Activated CD4-positive, alpha-beta T cell treated with anti-CD3 and anti-CD28 coated beads, Interleukin-2, amount 10 ng/mL, durations not matched to agents 24 days and 14 days (primary cell): ENCODE data around the gene PPP3CA. TPM values are rescaled to one million over a fixed set of nuclear protein-coding genes. Genes with fewer than 3 reads are reported as not detected.

Experiments
- DNase-seq: peaks from one replicate; pipeline ENCODE4 v3.0.0; 2022
- H3K27ac Mint-ChIP-seq: one replicate; pipeline ENCODE4 v1.8.0; 2022; ENCODE audit warnings: mild to moderate bottlenecking, mixed read lengths
- H3K27me3 Mint-ChIP-seq: one replicate; pipeline ENCODE4 v1.8.0; 2022; ENCODE audit warnings: mixed read lengths
- H3K36me3 Mint-ChIP-seq: one replicate; pipeline ENCODE4 v1.8.0; 2022; ENCODE audit warnings: low read depth, mild to moderate bottlenecking, mixed read lengths
- H3K4me1 Mint-ChIP-seq: one replicate; pipeline ENCODE4 v1.8.0; 2021; ENCODE audit warnings: mixed read lengths
- H3K4me3 Mint-ChIP-seq: one replicate; pipeline ENCODE4 v1.8.0; 2022; ENCODE audit warnings: mild to moderate bottlenecking, moderate library complexity, mixed read lengths
- H3K9me3 Mint-ChIP-seq: one replicate; pipeline ENCODE4 v1.8.0; 2021; ENCODE audit warnings: mixed read lengths
- intact Hi-C: fragments of 100-400 bp; cut with micrococcal nuclease; formaldehyde crosslinking; loops from one replicate; pipeline ENCODE4 v1.15.1; 2023
- total RNA-seq: library from RNA; stranded (reverse); gene quantifications from 2 replicates; pipeline ENCODE4 v1.2.3, GENCODE V29; 2022

The PPP3CA gene
- total RNA-seq, 1 donor from 2014 or later, result 7.1 TPM

DNA sequence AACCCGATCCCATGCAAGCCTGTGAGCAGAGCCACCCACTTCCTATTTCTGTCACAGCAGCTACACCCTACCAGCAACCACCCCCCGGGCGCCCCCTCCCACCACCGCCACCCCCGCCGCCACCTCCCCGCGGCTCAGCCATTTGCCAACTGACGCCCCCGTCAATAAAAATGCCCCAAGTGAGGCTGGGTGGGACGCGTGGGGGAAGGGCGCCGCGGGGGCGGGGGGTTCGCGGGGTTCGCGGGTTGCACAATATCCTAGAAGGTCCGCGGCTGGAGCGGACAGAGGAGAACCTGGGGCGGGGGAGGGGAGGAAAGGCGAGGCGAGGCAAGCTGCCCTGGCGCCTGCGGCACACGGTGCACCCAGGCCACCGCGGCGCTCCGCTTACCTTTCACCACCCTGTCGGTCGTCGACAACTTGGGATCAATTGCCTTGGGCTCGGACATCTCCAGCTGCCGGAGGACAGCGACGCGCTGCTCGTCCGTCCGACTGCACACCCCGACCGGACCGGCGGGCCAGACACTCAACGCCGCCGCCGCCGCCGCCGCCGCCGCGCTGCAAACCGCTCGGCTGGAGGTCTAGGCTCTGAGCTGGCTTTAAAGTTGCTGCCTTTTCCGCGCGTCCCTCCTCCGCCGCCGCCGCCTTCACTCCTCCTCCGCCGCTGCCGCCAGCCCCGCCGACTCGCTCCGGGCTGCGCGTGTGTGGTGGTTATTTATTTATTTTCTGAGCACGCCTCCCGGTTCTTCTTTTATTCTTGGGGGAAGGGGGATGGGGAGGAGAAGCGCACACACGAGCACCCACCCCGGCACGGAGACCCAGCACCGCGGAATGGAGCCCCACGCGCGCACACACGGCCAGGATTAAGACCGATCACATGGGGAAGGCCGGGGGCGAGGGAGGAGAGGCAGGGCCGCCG is 717 bp downstream of the PPP3CA start:
- peaks cover 6% of the 10 kb centered on the region for H3K36me3 Mint-ChIP-seq
- peak overlapping the region; percentile 97 for H3K4me3 Mint-ChIP-seq
- H3K27me3 Mint-ChIP-seq, result peaks cover 59% of the 10 kb centered on the region
- peak; percentile 87 for DNase-seq
- intact Hi-C loops, result loop anchor here (1.0 to 10.0 kb wide), 11 partner anchors 18 to 1494 kb away; partner anchors contain the start of gene SLC39A8
- H3K27ac Mint-ChIP-seq, result peak overlapping the region; percentile 91
- H3K9me3 Mint-ChIP-seq, result no peaks in the 10 kb centered on the region
- peaks cover 27% of the 10 kb centered on the region for H3K4me1 Mint-ChIP-seq

DNA sequence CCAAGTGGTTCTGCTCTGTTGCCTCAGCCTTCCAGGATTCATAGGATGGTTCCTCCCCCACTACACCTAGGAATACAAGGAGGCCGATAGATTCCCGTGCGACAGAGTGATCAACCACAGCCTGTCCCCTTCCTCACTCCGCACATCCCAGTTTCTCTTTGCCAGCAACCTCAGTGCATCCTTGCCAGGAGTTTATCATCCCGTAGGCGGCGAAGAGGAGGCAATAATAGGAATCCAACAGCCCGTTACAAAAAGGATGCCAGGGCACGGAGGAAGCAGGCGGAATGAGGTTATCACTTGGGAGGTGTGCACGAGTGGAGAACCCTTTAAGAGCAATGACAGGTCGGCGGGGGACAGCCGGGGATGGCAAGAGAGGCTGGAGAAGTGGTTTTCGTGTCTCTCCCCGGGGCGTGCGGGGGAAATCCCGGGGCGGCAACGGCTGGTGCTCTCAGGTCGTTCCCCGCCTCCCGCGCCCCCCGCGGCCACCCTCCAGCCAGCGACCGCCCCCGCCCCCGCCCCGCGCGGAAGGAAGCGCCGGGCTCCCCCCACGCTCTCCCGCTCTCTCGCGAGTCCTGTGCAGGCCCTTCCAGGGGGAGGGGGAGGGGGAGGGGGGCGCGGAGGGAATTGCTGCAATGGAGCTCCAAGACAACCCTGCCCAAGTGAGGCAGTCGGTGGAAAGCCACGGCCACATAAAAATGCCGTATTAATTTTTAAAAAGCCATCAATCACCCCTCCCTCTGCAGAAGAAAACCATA is 1.6 kb downstream of the PPP3CA start:
- Mint-ChIP-seq H3K36me3 (peaks cover 6% of the 10 kb centered on the region), H3K27me3 (peaks cover 56% of the 10 kb centered on the region), H3K27ac (peak overlapping the region; percentile 65), H3K4me1 (peaks cover 27% of the 10 kb centered on the region), H3K4me3 (peak overlapping the region; percentile 97), H3K9me3 (no peaks in the 10 kb centered on the region)
- DNase-seq, result peak; percentile 83
- intact Hi-C loops, result loop anchor here (2.0 to 10.0 kb wide), 7 partner anchors 57 to 1493 kb away; no protein-coding TSS in a partner anchor

DNA sequence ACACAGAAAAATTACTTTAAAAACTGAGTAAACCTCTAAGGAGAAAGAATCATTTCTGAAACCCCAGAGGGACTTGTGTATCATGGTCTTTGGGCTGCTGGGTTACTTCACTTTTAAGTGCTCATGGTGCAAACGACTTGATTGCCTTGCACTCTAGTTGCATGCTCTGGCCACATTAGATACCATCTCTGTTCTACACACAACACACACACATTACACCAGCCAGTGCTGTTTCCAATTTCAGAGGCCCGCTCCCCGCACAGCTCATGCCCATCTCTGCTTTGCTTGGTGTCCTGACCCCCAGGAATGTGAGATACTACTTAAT is 2.1 kb downstream of the PPP3CA start:
- Mint-ChIP-seq H3K36me3 (peaks cover 6% of the 10 kb centered on the region), H3K27me3 (peaks cover 54% of the 10 kb centered on the region), H3K9me3 (no peaks in the 10 kb centered on the region), H3K4me1 (peaks cover 27% of the 10 kb centered on the region), H3K27ac (peak overlapping the region; percentile 65), H3K4me3 (peak overlapping the region; percentile 89)
- peak; percentile 65 for DNase-seq
- intact Hi-C loops, result loop anchor here (5.0 to 10.0 kb wide), 4 partner anchors 57 to 1493 kb away; no protein-coding TSS in a partner anchor

DNA sequence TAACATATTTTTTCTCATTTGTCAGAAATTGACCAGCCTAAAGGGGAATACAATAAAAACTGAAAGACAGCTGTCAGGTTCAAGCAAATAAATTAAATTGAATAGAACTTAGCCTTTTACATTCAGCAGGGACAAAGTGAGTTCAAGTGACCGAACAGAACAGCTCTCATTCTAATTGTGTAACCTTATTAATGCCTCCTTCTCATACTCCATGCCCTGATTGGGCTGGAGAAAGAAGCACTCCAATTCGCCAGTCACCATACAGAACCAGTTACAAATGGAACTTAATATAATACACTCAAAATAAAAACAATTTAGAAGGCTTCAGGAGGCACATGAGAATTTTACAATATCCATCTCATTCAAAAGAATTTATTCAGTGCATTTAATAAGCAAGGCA is 8.0 kb downstream of the PPP3CA start:
- intact Hi-C loops, result no loop called here

DNA sequence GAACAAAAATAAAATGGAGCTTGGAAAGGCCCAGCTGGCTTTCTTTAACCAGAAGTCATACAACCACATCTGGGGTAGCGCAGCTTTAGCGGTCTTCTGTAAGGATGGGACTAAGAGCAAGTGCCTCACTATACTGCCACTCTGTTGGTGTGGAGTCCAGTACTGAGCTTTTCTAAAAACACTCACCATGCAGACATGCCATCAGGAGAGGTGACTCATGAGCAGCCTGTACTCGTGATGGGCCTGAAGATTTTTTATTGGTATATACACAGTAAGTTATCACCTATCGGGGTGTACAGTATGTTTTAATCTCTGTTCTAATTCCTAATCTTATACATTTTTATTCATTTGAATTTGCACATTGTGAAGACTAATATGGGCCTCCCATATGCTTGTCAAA is 9.6 kb downstream of the PPP3CA start:
- no peak overlapping the region for H3K4me3 Mint-ChIP-seq
- no peak overlapping the region for H3K27ac Mint-ChIP-seq
- intact Hi-C loops, result no loop called here
- H3K36me3 Mint-ChIP-seq, result peaks cover 8% of the 10 kb centered on the region
- H3K9me3 Mint-ChIP-seq, result peaks cover 4% of the 10 kb centered on the region
- peaks cover 40% of the 10 kb centered on the region for H3K27me3 Mint-ChIP-seq
- no peak for DNase-seq
- H3K4me1 Mint-ChIP-seq, result peaks cover 12% of the 10 kb centered on the region

More for the DNA sequence above, 8.0 kb downstream of the PPP3CA start:
- Mint-ChIP-seq H3K27me3 (peaks cover 43% of the 10 kb centered on the region), H3K4me1 (peaks cover 14% of the 10 kb centered on the region), H3K36me3 (peaks cover 10% of the 10 kb centered on the region), H3K27ac (no peak overlapping the region), H3K9me3 (peaks cover 4% of the 10 kb centered on the region), H3K4me3 (no peak overlapping the region)
- DNase-seq, result no peak

DNA sequence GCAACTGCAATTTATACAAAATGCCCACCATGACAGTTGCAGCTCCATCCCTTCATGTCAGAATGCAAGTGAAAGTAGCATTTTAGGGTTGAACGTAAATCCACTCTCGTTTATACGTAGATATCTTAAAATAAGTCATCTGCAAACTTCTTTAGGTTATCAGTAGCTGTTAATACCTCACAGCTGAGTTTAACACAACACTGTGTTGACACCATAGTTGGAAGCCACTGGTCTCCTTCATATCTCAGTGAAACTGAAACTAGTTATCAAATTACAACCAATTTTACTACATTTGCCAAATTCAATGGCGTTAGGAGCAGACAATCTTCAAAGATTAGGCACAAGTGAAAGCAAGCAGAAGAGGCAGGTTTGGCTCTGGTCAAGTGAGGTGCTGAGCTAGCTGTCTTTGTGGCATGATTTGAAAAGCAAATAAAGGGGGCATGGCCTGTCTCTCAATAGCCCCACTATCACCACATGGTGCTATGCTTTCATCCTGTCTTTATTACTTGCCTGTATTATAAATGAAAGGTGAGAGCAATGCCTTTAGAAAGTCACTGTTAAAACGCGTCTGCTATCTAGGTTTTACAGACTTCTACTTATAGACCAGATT is 12.3 kb downstream of the PPP3CA start:
- H3K4me1 Mint-ChIP-seq, result peaks cover 12% of the 10 kb centered on the region
- DNase-seq, result no peak
- no peak overlapping the region for H3K27ac Mint-ChIP-seq
- peaks cover 41% of the 10 kb centered on the region for H3K27me3 Mint-ChIP-seq
- peaks cover 8% of the 10 kb centered on the region for H3K9me3 Mint-ChIP-seq
- intact Hi-C loops, result no loop called here
- peaks cover 8% of the 10 kb centered on the region for H3K36me3 Mint-ChIP-seq
- H3K4me3 Mint-ChIP-seq, result no peak overlapping the region

DNA sequence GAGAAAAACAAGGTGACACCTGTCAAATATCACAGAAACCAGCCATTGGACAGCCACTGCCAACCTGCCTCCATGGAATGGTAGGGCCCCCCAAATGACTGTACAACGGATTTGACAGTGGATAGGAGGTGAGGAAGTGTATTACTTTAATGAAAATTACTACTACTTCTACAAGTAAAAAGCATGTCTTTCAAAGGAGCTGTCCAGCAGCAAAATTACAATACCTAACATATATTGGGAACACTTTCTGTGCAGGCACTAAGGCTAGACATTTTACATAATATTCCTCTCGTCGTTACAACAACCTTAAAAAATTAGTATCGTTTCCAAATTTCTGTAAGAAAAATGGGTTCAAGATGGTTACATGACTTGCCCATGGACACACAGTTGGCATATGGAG is 14.9 kb downstream of the PPP3CA start:
- peaks cover 28% of the 10 kb centered on the region for H3K27me3 Mint-ChIP-seq
- DNase-seq, result no peak

DNA sequence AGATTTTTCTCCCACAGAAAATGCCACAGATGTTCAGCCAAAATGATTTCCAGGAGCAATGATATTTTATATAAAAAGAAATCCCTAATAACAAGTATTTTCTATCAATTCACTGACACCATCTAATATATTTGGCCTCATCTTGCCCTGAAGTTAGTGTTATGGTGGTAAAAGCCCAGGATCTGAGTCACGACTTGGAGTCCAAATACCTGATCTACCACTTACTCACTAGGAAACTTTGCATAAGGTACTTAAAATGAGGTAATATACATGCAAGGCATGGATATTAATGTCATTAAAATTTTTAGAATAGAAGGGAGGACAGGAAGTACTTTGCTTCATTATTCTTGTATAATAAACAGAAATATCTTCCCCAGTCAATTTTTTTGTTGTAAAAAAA is 16.3 kb downstream of the PPP3CA start:
- no peak for DNase-seq

More for the DNA sequence above, 14.9 kb downstream of the PPP3CA start:
- peaks cover 21% of the 10 kb centered on the region for H3K4me1 Mint-ChIP-seq
- H3K4me3 Mint-ChIP-seq, result no peak overlapping the region
- intact Hi-C loops, result no loop called here
- peaks cover 8% of the 10 kb centered on the region for H3K9me3 Mint-ChIP-seq
- peaks cover 3% of the 10 kb centered on the region for H3K36me3 Mint-ChIP-seq
- no peak overlapping the region for H3K27ac Mint-ChIP-seq

DNA sequence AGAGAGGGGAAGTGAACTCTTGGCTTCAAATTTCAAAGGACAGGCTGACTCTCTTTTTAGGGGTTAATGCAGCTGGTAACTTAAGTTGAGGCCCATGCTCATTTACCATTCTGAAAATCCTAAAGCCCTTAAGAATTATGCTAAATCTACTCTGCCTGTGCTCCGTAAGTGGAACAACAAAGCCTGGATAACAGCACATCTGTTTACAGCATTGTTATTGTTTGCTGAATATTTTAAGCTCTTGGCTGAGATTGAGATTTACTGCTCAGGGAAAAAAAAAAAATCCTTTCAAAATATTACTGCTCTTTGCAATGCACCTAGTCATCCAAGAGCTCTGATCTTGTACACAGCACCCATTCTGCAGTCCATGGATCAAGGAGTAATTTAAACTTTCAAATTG is 17.7 kb downstream of the PPP3CA start:
- Mint-ChIP-seq H3K27me3 (peaks cover 35% of the 10 kb centered on the region), H3K4me1 (peaks cover 18% of the 10 kb centered on the region), H3K27ac (no peak overlapping the region), H3K9me3 (peaks cover 4% of the 10 kb centered on the region), H3K4me3 (no peak overlapping the region), H3K36me3 (peaks cover 2% of the 10 kb centered on the region)
- intact Hi-C loops, result loop anchor here (2.0 to 10.0 kb wide), 4 partner anchors 25 to 1255 kb away; partner anchors contain the start of gene SLC39A8
- no peak for DNase-seq

More for the DNA sequence above, 16.3 kb downstream of the PPP3CA start:
- Mint-ChIP-seq H3K4me3 (no peak overlapping the region), H3K4me1 (peaks cover 25% of the 10 kb centered on the region), H3K36me3 (no peaks in the 10 kb centered on the region), H3K27ac (no peak overlapping the region), H3K27me3 (peaks cover 35% of the 10 kb centered on the region), H3K9me3 (peaks cover 8% of the 10 kb centered on the region)
- intact Hi-C loops, result no loop called here

DNA sequence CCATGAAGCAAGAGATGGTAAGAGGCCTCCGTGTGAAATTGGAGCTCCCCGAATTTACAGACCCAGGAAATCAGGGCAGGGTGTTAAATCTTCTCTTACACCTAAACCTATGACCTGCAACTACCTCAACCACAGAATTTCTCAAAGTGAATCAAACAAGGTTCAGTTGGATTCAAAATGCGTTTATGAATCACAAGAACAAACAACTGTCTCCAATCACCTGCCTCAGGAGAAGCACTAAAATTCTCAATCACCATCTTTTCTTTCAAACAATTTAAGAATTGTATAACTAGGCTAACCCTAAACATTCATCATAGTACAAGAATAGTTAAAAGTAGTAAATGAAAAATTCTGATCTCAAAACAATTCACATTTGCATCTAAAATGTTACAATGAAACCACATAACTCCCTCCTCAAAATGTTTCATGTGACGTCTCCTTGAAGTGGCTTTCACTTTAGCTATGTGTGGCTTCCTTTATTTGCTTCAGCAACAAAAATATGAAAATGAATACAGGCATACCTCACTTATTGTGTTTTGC is 19.2 kb downstream of the PPP3CA start:
- Mint-ChIP-seq H3K4me3 (peak overlapping the region; percentile 68), H3K36me3 (peaks cover 4% of the 10 kb centered on the region), H3K9me3 (peaks cover 8% of the 10 kb centered on the region), H3K4me1 (peaks cover 18% of the 10 kb centered on the region), H3K27ac (peak overlapping the region; percentile 54), H3K27me3 (peaks cover 37% of the 10 kb centered on the region)
- DNase-seq, result peak; percentile 76
- intact Hi-C loops, result loop anchor here (1.0 to 10.0 kb wide), 9 partner anchors 19 to 1257 kb away; partner anchors contain the start of genes PPP3CA and SLC39A8

DNA sequence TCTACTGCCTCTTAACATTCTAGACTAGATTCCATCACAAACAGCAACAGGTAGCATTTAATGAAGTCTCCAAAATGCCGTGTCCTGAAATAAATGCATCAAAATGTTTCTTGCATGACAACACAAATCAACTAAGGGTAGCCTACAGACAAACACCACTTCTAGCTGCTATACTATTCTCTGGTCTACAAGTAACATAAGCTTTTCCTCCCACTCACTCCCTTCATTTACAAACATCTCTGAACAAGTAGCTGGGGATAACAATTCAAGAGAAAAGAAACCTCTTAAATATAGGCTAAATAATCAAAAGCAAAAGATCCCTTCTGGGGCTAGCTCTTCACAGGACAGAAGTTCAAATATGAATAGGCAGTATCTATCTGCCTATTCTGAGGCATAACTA is 20.8 kb downstream of the PPP3CA start:
- Mint-ChIP-seq H3K27ac (no peak overlapping the region), H3K4me3 (no peak overlapping the region), H3K4me1 (peaks cover 18% of the 10 kb centered on the region), H3K9me3 (peaks cover 3% of the 10 kb centered on the region), H3K36me3 (peaks cover 4% of the 10 kb centered on the region), H3K27me3 (peaks cover 30% of the 10 kb centered on the region)
- intact Hi-C loops, result loop anchor here (5.0 to 10.0 kb wide), 3 partner anchors 304 to 1258 kb away; partner anchors contain the start of gene SLC39A8
- no peak for DNase-seq

DNA sequence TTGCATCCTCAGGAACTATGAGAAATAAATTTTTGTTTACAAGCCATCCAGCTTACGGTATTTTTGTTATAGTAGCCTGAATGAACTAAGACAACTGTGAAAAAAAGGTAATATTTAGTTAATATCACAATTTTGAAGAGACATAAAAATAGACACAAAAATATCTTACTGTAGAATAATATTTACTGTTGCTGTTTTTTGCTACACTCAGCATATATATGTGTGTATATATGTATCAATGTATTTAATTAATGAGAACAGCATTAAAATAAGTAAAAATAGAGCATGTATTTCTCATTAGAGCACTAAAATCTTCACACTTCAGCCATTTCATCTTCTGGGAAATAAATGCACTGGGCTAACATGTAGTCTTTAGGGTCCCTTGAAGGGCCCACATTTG is 24.6 kb downstream of the PPP3CA start:
- Mint-ChIP-seq H3K36me3 (peaks cover 4% of the 10 kb centered on the region), H3K4me1 (peaks cover 7% of the 10 kb centered on the region), H3K27me3 (peaks cover 31% of the 10 kb centered on the region), H3K9me3 (peaks cover 3% of the 10 kb centered on the region), H3K4me3 (no peak overlapping the region), H3K27ac (no peak overlapping the region)
- intact Hi-C loops, result loop anchor here (10.0 kb wide), 1 partner anchor 1262 kb away; no protein-coding TSS in a partner anchor
- DNase-seq, result no peak

DNA sequence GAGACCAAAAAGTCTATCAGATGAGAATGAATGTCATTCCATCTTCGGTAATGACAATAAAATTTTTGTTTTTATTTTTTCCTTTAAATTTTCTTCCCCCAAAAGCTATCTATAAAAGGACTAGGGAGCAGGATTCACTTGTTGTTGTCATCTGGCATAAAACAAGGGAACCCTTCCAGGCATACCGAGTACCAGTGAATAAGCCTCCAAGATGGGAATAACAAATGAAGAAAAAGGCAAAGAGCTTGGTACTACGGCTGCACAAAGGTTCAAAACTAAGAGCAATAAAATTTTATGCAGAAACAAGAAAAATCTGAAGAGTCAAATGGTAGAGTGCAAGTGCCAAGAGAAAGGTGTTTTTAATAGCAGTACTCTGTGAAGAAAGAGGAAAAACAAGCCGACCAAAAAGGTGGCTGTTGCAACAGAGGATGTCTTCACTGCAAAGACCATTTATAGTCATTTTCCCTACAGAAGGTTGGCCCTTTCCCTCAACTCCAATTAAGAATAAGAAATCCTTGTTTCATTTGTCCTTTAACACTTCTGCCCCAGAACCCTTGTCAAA is 25.8 kb downstream of the PPP3CA start:
- Mint-ChIP-seq H3K36me3 (peaks cover 4% of the 10 kb centered on the region), H3K27ac (no peak overlapping the region), H3K4me3 (no peak overlapping the region), H3K27me3 (peaks cover 28% of the 10 kb centered on the region), H3K4me1 (peaks cover 2% of the 10 kb centered on the region), H3K9me3 (peaks cover 3% of the 10 kb centered on the region)
- DNase-seq, result no peak
- intact Hi-C loops, result loop anchor here (10.0 kb wide), 1 partner anchor 1263 kb away; no protein-coding TSS in a partner anchor
